Smooth muscle cell of the brain vasculature (primary cell): Measurements from ENCODE around the gene ARG1.
A peak's percentile ranks its signal among the peaks of the same experiment; 100 is the strongest.
"Not testable (repeated sequence)": the region's sequence is repeated elsewhere in the genome, so short reads cannot be mapped to it uniquely, and the experiment has no call there.

Experiments used
- DNase-seq: peaks from one replicate; pipeline ENCODE4 v3.0.0-alpha.2; 2012; ENCODE audit warnings: low read depth, low spot score

The ARG1 gene

DNA sequence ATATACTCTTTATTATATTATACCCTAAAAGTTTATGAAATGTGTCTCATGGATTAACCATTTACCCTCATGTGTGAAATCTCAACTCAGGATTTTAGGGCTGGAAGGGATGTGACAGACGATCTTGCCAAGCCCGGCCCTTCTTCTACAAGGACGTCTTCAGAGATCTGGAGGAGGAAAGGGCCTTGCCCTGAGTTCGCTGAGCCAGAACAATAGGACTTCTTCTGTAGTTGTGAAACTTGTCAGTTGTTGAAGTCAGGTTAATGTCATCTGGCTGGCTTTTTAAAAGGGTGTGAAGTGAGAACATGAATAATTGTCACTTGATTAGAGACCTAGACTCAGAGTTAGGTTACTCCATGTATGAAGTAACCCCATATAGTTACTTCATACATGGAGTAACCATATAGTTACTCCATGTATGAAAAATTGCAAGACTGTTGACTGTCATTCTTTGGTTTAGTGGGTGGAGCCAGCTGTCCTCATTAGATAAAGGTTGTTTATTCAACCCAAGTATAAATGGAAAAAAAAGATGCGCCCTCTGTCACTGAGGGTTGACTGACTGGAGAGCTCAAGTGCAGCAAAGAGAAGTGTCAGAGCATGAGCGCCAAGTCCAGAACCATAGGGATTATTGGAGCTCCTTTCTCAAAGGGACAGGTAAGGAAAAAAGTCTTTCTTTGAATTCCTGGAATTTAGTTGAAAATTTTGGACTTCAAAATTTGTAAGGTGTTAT is at the start of gene ARG1:
TSS of gene ARG1 (plus strand) at position 541 of the 730 bp plus-strand sequence. CDS start at position 598, 57 bp downstream.
- DNase-seq, result no peak

GRCh38 chr6:131523988-131524673 is 48.9 kb upstream of the ARG1 start:
- no peak for DNase-seq

DNA sequence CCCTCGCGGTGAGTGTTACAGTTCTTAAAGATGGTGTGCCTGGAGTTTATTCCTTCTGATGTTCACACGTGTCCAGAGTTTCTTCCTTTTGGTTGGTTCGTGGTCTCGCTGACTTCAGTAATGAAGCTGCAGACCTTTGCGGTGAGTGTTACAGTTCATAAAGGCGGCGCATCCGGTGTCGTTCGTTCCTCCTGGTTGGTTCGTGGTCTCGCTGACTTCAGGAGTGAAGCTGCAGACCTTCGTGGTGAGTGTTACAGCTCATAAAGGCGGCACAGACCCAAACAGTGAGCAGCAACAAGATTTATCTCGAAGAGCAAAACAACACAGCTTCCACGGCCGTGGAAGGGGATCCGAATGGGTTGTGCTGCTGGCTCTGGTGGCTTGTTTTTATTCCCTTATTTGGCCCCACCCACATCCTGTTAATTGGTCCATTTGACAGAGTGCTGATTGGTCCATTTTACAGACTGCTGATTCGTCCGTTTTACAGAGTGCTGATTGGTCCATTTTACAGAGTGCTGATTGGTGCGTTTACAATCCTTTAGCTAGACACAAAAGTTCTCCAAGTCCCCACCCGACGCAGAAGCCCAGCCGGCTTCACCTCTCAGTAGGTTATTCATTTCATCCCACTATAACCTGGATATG is 48.2 kb upstream of the ARG1 start:
- DNase-seq, result no peak

- not testable (repeated sequence) for DNase-seq
Observed at GRCh38 chr6:131530936-131531335, 42.1 kb upstream of the ARG1 start.

DNA sequence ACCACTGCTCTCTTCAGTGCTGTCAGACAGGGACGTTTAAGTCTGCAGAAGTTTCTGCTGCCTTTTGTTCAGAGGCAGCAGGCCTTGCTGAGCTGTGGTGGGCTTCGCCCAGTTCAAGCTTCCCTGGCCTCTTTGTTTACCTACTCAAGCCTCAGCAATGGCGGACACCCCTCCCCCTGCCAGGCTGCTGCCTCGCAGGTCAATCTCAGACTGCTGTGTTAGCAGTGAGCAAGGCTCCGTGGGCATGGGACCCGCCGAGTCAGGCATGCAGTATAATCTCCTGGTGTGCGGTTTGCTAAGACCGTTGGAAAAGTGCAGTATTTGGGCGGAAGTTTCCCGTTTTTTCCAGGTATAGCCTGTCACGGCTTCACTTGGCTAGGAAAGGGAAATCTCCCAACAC is 41.3 kb upstream of the ARG1 start:
- not testable (repeated sequence) for DNase-seq

GRCh38 chr6:131532580-131533039 is 40.4 kb upstream of the ARG1 start:
- no peak for DNase-seq

DNA sequence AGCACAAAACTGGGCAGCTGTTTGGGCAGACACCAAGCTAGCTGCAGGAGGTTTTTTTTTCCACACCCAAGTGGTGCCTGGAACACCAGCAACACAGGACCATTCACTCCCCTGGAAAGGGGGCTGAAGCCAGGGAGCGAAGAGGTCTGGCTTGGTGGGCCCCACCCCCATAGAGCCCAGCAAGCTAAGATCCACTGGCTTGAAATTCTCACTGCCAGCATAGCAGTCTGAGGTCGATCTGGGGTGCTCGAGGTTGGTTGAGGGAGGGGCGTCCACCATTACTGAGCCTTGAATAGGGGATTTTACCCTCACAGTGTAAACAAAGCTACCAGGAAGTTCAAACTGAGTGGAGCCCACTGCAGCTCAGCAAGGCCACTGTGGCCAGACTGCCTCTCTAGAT is 34.4 kb upstream of the ARG1 start:
- DNase-seq, result not testable (repeated sequence)

GRCh38 chr6:131545317-131545716 is 27.7 kb upstream of the ARG1 start:
- DNase-seq, result no peak

DNA sequence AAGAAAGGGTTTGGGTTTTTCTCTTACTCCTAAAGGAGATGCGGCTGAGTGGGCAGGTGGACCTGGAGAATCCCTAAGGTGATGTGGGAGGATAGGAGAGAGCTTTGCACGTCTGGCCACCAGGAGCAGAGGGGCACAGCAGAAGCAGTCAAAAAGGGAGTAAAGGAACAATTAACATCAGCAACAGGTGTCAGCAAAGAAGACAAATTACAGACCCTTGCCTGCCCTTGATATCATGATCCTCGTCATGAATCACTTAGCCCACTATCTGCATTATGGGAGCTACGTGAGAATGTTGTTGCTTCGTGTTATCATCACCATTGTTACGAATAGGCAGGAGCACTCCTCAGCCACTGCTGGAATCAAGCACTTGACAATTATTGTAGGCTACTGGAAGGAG is 25.5 kb upstream of the ARG1 start:
- no peak for DNase-seq

- no peak for DNase-seq
Observed at GRCh38 chr6:131548441-131548840, 24.6 kb upstream of the ARG1 start.

GRCh38 chr6:131549811-131550210 is 23.2 kb upstream of the ARG1 start:
- no peak for DNase-seq

- DNase-seq, result no peak
Observed at GRCh38 chr6:131551902-131552301, 21.1 kb upstream of the ARG1 start.

DNA sequence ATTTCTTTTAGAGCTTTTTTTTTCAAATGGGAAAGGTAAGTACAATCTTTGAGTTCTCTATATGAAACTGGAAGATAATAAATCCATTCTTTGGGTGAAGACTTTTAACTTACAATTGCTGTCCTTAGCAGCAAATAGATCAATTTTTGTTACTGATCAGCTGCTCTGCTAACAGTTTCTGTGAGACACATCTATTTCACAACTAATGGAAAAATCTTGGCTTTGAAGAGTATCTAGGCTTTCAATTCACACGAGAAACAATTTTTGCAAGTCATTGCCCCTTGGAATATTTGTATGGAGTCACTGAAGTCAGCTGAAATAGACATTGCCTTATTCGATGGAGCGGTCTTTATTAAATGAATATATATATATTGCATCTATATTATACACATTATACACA is 20.5 kb upstream of the ARG1 start:
- no peak for DNase-seq

DNA sequence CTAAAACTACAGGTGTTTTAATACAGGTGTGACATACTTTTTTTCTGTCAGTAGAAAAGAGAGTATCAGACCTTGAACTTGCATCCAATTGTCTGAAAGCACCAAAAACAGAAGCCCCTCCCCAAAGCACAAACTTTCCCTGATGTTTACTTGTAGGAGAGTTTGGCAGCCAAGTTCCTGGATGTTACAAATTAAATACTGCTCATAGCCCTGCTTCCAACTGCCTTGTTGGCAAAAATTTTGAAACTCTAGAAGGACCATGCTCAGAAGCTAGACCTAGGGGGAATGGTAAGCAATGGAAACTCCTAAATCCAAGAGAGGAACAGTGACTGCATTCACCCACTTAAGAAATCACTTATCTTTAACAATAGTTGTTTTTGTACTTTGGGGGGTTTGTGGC is 17.0 kb upstream of the ARG1 start:
- no peak for DNase-seq

DNA sequence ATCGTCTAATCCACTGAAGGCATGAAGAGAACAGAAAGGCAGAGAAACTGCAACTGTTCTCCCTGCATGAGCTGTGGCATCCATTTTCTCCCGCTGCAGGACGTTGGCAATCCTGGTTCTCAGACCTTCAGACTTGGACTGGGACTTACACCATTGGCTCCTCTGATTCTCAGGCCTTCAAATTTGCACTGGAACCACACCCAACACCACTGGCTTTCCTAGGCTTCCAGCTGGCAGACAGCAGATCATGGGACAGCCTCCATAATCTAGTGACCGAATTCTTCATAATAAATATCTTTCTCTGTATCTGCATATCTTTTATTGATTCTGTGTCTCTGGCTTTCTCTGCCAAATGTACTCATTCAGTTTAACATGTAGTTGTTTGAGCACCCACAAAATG is 14.1 kb upstream of the ARG1 start:
- DNase-seq, result no peak

GRCh38 chr6:131561925-131562707 is 10.9 kb upstream of the ARG1 start:
- no peak for DNase-seq

GRCh38 chr6:131565056-131565455 is 8.0 kb upstream of the ARG1 start:
- no peak for DNase-seq

GRCh38 chr6:131568726-131569125 is 4.3 kb upstream of the ARG1 start:
- no peak for DNase-seq

DNA sequence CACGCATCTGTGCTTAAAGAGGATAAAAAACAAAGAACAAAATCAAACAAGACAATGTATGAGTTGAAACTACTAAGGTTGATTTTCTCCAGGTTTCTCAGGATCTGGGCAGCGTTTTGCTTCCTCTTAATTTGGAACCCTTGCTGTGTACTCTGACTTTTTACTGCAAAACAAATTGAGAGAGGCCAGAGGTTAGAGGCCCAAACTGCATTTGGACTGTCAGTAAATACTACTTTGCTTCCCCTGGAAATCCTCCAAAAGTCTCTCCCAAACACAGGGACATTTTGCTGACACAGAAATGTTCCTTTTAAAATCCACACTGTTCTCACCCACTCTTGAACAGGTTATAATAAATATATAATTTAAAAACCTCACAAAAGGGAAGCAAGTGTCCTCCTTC is 1.1 kb downstream of the ARG1 start:
- DNase-seq, result peak; percentile 12

- no peak for DNase-seq
Observed at GRCh38 chr6:131574686-131575085, 1.7 kb downstream of the ARG1 start.

GRCh38 chr6:131575834-131576478 is 2.9 kb downstream of the ARG1 start:
- no peak for DNase-seq
